Head of caudate nucleus (tissue), 42 donors: ENCODE results near the gene CHMP1B.
"Not testable (repeated sequence)": the region's sequence is repeated elsewhere in the genome, so short reads cannot be mapped to it uniquely, and the experiment has no call there.

Source experiments
- DNase-seq, 42 donors: peaks; one replicate each; pipeline versions ENCODE4 v3.0.0 to v3.0.0-alpha.2; 2020 to 2021; ENCODE audit warnings: mixed read lengths in 7 of 42
- intact Hi-C: fragments of 100-400 bp; cut with DNase I; formaldehyde crosslinking; loops from one replicate; pipeline ENCODE4 v1.15.0; 2022

Gene CHMP1B

DNA sequence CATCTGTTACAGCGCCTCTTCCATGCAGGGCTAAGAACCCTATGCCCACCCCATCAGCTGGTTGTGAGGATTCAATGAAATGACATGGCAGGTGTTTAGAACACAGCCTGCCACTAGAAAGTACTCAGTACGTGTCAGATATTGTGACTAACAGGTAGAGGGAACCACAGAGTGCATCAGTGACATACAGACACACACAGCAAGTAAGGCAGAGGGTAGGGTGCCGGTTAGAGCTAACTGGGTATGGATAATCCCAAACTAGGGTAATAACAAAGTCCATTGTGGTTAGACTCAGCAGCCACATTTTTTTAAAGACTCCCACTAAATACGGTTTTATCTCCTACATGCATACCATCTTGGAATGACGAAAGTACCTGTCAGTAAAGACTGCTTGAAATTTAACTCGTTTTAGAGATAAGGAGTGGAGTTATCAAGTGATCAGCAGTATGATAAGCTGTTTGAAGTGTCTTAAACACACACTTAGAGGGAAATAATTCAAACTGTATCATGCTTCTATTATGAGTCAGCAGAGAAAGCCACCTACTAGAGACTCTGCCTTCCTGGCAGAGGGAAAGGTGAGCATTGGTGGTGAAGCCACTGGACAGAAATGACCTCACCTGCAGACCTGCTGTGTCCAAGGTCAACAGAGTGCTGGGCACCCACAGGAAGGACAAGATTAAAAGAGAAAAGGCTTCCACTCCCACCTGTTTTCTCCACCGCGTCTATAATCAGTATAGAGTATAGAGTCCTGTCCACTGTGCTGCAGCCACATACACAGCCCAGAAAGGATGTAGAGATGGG lies 36.3 kb downstream of the CHMP1B start:
- intact Hi-C loops: no loop called here
- peak in 1 of 42 donors; percentile 23 for DNase-seq

GRCh38 chr18:11888726-11889125 lies 37.5 kb downstream of the CHMP1B start:
- intact Hi-C loops: no loop called here
- DNase-seq: no peak

- intact Hi-C loops: no loop called here
Observed at GRCh38 chr18:11889284-11889683, 38.1 kb downstream of the CHMP1B start.

GRCh38 chr18:11891737-11892136 lies 40.5 kb downstream of the CHMP1B start:
- intact Hi-C loops: no loop called here
- no peak for DNase-seq

More at GRCh38 chr18:11889284-11889683, 38.1 kb downstream of the CHMP1B start:
- DNase-seq: peak in 1 of 42 donors; percentile 22

DNA sequence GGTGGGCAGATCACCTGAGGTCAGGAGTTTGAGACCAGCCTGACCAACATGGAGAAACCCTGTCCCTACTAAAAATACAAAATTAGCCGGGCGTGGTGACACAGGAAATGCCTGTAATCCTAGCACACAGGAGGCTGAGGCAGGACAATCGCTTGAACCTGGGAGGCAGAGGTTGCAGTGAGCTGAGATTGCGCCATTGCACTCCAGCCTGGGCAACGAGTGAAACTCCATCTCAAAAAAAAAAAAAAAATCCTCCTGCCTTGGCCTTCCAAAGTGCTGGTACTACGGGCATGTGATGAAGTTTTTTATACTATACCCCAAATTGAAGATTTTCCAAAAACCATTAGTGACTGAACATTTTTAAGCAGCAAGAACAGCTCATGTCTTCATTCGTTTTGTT lies 41.2 kb downstream of the CHMP1B start:
- intact Hi-C loops, DNase-seq: not testable (repeated sequence)

DNA sequence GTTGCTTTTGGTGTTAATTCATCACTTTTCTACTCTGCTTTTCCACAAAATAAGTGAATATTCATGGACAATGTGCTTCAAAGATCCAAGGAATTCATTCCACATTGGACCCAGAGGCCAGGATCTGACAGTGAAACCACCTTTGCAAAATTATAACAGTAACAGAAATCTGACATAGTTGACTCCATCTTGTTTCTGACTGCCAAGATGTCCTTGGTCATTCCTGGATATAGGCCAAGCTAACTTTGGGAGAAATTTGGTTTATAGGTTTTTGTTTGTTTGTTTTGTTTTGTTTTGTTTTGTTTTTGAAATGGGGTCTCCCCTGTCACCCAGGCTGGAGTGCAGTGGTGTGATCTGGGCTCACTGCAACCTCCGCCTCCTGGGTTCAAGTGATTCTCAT lies 46.6 kb downstream of the CHMP1B start:
- DNase-seq: no peak
- intact Hi-C loops: no loop called here

GRCh38 chr18:11899063-11899462 lies 47.9 kb downstream of the CHMP1B start:
- DNase-seq: no peak
- intact Hi-C loops: no loop called here

GRCh38 chr18:11901826-11902438 lies 50.7 kb downstream of the CHMP1B start:
- intact Hi-C loops: no loop called here
- no peak for DNase-seq

GRCh38 chr18:11902522-11903292 lies 51.5 kb downstream of the CHMP1B start:
- DNase-seq: peak in 15 of 42 donors; percentile 15 to 79 (median 40)
- intact Hi-C loops: no loop called here
